Esophagus squamous epithelium (tissue), 4 donors: ENCODE results near the gene C19orf12.

Experiments used
- CTCF ChIP-seq, 6 experiments: fragments of 450-650 bp in 4 of 6; fragments of 200-600 bp in 2 of 6; sonication (generic) in 2 of 6; IDR thresholded peaks; one replicate each; pipeline ENCODE4 v1.5.1; 2016 to 2019; ENCODE audit warnings: antibody characterized with exemption in 6 of 6, mild to moderate bottlenecking in 4 of 6, moderate library complexity in 4 of 6
- POLR2A ChIP-seq, 4 donors: fragments of 450-650 bp; IDR thresholded peaks; one replicate each; pipeline ENCODE4 v1.6.1; 2017; ENCODE audit warnings: antibody characterized with exemption in 4 of 4, mild to moderate bottlenecking in 4 of 4, moderate library complexity in 3 of 4

- TF ChIP-seq CTCF (IDR thresholded peaks at IDR 0.05) = no peak
- TF ChIP-seq POLR2A (IDR thresholded peaks at IDR 0.05) = no peak
These were observed 18.6 kb downstream of the C19orf12 start for GRCh38 chr19:29696565-29696846.
